Nephron progenitor cell (in vitro differentiated cells): ENCODE results near the gene ADH1A.
"Not testable (repeated sequence)": the region's sequence is repeated elsewhere in the genome, so short reads cannot be mapped to it uniquely, and the experiment has no call there.

Experiments used
- DNase-seq: peaks from one replicate; pipeline ENCODE4 v3.0.0; 2021
- H3K27ac Mint-ChIP-seq: 2 replicates; pipeline ENCODE4 v1.8.0; 2021; ENCODE audit warnings: mild to moderate bottlenecking, moderate library complexity, mixed read lengths
- H3K27me3 Mint-ChIP-seq: 2 replicates; pipeline ENCODE4 v1.8.0; 2021; ENCODE audit warnings: mild to moderate bottlenecking, low read depth, mixed read lengths; ENCODE audit not compliant: poor library complexity
- H3K36me3 Mint-ChIP-seq: 2 replicates; pipeline ENCODE4 v1.8.0; 2021; ENCODE audit warnings: low read depth, mixed read lengths
- H3K4me1 Mint-ChIP-seq: 2 replicates; pipeline ENCODE4 v1.8.0; 2021; ENCODE audit warnings: mixed read lengths
- H3K4me3 Mint-ChIP-seq: 2 replicates; pipeline ENCODE4 v1.8.0; 2021; ENCODE audit warnings: mild to moderate bottlenecking, moderate library complexity, mixed read lengths
- H3K9me3 Mint-ChIP-seq: 2 replicates; pipeline ENCODE4 v1.8.0; 2021; ENCODE audit warnings: mild to moderate bottlenecking, moderate library complexity, mixed read lengths
- CTCF ChIP-seq: fragments of 200-600 bp; sonication (generic); IDR thresholded peaks from 2 replicates; pipeline ENCODE4 v1.5.0; 2021; ENCODE audit warnings: antibody characterized with exemption

The ADH1A gene

DNA sequence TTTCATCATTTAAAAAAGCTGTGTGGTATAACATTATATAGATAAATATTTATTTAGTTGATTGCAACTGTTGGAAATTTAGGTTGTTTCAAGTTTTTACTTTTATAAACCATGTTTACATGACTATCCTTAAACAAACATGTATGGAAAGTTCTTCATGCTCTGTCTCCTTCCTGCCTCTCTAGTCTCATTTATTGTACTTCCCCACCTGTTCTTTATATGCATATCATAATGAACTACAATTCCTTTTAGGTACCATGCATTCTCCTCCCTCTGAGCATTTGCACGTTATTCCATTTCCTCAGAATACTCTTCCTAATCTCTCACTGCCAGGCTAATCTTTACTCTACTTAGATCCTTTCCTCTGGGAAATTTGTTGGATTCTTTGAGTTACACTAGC, 54.8 kb downstream of the ADH1A start:
- Mint-ChIP-seq H3K27ac (no peak overlapping the region), H3K4me1 (no peaks in the 10 kb centered on the region), H3K9me3 (peaks cover 15% of the 10 kb centered on the region), H3K4me3 (no peak overlapping the region), H3K27me3 (no peaks in the 10 kb centered on the region), H3K36me3 (no peaks in the 10 kb centered on the region)
- TF ChIP-seq CTCF = no peak
- DNase-seq = no peak

- Mint-ChIP-seq H3K4me3 (no peak overlapping the region), H3K27me3 (no peaks in the 10 kb centered on the region), H3K36me3 (no peaks in the 10 kb centered on the region), H3K27ac (no peak overlapping the region), H3K4me1 (no peaks in the 10 kb centered on the region), H3K9me3 (peaks cover 11% of the 10 kb centered on the region)
- no peak for TF ChIP-seq CTCF
- DNase-seq = no peak
Measured at GRCh38 chr4:99234331-99235010, 56.3 kb downstream of the ADH1A start.

DNA sequence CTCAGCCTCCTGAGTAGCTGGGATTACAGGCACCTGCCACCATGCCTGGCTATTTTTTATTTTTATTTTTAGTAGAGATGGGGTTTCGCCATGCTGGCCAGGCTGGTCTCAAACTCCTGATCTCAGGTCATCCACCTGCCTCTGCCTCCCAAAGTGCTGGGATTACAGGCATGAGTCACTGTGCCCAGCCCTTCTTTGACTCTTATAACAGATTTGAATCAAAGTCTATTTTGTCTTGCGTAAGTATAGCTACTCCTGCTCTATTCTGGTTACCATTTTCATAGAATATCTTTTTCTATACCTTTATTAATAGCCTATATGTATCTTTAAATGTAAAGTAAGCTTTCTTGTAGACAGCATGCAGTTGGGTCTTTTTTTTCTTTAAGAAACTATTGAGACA, 57.4 kb downstream of the ADH1A start:
- H3K4me1 Mint-ChIP-seq, H3K36me3 Mint-ChIP-seq, DNase-seq, H3K4me3 Mint-ChIP-seq, H3K27me3 Mint-ChIP-seq, H3K27ac Mint-ChIP-seq: not testable (repeated sequence)
- H3K9me3 Mint-ChIP-seq = peaks cover 16% of the 10 kb centered on the region

DNA sequence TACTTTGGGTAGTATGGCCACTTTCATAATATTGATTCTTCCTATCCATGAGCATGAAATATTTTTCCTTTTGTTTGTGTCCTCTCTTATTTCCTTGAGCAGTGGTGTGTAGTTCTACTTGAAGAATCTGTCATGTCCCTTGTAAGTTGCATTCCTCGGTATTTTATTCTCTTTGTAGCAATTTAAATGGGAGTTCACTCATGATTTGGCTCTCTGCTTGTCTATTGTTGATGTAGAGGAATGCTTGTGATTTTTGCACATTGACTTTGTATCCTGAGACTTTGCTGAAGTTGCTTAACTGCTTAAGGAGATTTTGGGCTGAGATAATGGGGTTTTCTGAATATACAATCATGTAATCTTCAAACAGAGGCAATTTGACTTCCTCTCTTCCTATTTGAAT, 62.1 kb downstream of the ADH1A start:
- H3K4me1 Mint-ChIP-seq, H3K27ac Mint-ChIP-seq, H3K27me3 Mint-ChIP-seq, DNase-seq, H3K4me3 Mint-ChIP-seq, H3K36me3 Mint-ChIP-seq: not testable (repeated sequence)
- peaks cover 17% of the 10 kb centered on the region for H3K9me3 Mint-ChIP-seq

GRCh38 chr4:99227646-99228045, 63.1 kb downstream of the ADH1A start:
- H3K4me1 Mint-ChIP-seq, H3K27ac Mint-ChIP-seq, H3K27me3 Mint-ChIP-seq, H3K36me3 Mint-ChIP-seq, H3K4me3 Mint-ChIP-seq, DNase-seq: not testable (repeated sequence)
- peaks cover 17% of the 10 kb centered on the region for H3K9me3 Mint-ChIP-seq
